T-helper 1 cell (primary cell): ENCODE results near the gene MECP2.

ENCODE experiments used
- DNase-seq, 5 donors: peaks; one replicate each; pipeline ENCODE4 v3.0.0-alpha.2; 2012 to 2020

MECP2 gene

GRCh38 chrX:154030715-154031305 is 66.7 kb downstream of the MECP2 start:
- no peak for DNase-seq

GRCh38 chrX:154030266-154030665 is 67.3 kb downstream of the MECP2 start:
- DNase-seq: no peak

DNA sequence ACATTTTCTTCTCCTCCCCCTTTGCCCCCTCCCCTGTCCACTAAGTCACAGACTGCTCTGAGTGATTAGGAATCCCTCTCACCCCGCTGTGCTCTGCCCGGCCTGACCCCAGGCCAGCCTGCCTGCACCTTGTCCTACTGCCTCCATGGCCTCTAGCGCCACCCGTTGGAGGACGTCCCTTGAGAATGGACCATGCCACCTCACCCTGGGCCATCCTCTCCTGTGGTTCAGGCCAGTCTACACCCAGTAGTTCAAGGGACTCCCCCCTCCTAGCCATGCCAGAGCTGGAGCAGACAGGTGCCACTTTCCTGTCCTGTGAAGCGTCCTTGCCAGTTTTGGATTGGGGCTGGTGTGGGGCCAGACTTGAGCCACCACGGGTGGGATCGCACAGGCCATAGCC is 68.1 kb downstream of the MECP2 start:
- DNase-seq: no peak

DNA sequence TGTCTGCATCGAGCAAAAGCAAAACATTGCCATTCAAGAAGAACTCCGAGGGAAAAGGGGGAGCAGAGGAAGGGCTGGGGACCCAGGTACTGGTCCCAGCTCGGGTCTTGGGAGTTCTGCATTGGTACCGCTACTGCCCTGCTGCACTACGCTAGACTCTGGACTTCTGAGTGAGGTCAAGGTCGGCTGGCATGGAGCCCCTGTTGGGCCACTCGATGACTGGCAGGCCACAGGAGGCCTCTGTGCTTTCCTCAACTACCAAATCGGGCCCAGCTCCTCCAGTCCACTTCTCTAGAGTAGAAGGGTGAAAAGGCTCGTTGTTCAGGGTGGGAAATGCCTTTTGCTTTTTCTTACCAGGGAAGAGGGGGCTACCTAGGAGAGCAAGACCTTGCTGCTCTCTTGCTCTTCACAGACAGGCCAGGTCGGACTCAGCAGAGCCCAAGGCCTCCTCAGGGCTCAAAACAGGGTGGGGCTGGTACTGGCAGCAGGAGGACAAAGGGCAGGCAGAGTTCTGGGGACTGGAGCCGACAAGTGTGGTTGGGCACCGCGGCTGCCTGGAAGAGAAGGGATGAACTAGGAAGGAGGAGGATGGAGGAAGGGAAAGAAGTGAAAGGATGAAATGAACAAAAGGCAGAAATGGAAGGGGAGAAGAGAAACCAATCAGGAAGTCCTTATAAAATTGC is 68.9 kb downstream of the MECP2 start:
- no peak for DNase-seq

DNA sequence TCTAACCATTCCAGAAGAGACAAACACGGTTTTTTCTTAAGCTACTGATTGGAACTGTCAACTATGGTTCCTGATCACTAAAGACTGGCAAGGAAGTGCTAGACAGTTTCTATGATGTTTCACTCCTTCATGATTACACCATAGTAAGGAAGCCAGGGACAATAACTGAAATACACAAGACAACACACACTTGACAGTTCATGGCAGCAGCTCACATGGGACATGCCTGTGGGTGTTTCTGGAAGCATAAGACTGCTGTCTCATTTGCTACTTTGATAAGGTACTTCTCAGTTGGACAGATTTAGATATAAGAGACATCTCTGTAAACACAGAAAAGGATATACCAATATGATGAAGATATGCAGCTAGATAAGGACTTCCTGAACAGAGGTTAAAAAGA is 69.5 kb downstream of the MECP2 start:
- no peak for DNase-seq

GRCh38 chrX:154027022-154027402 is 70.5 kb downstream of the MECP2 start:
- DNase-seq: no peak

DNA sequence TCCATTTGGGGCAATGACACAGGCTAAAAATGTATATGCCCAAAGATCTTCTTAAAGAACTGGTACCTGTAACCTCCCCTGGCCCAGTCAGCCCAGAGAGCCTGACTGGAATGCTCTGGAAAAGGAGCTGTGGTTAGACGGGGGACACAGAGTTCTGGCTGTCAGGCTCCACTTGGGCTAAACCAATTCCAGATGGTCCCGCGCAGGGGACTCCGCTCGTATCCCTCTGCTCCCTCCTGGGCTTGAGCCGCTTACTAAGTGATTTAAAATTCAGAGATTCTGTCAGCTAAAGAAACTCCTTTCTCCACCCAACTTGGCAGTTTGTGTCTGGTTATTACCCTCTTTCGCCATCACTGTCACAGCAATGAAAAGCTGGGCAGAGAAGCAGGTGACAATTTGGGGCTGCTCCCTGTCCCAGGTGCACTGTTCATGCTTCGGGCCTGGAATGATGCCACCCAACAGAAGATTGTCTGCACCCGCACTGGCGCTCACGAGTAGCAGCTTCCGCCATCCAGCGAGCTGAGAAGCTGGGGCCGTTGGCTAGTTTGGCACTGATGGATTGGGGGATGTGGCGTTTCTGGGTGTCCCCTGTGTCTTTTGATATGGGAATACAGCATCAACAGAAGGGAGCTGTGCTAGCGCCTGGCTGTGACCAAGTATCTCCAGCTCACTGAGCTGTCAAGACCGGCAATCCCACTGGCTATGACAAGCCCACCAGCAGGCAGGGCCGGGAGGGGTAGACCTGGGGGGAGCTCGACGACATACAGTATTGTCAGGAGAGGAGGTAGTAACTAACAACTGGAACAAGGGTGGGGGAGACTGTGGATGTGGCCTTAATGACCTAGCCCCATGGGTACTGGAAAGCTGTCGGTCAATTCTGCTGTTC is 71.1 kb downstream of the MECP2 start:
- no peak for DNase-seq

DNA sequence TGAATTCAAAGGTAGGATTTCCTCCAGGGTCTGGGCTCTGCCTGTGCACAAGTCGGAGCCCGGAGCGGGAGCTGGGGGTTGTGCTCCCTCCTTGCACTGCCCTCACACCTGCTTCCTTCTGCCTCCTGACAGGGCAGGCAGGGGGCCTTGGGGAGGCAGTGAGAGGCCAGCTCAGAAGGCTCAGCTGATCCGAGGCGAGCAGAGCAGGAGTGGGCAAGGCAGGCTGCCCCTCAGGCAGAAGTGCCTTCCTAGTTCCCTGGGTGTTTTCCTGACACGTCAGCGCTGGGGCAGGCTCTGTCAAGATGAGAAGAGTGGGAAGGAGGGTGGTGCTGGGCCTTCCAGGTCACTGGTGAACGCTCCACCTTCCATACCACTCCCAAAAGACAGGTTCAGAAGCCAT is 72.3 kb downstream of the MECP2 start:
- DNase-seq: no peak

DNA sequence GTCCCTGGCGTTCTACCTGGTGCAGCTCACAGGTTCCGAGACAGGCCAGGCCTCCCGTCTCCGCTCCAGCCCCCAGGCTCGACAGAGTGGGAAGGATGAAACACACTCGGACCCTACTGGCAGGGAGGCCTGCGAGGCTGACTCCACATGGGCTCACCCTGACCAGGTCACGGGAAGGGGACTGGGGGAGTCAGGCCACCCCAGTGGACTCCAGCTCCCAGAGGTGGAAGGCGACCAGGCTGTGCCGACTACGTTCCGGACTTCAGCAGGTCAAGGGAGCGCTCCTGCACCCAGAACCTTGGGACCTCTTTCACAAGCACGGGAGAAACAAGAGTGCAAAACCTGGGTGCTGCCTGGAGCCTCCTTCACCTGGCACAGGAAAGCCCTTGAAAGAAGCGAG is 73.2 kb downstream of the MECP2 start:
- no peak for DNase-seq

DNA sequence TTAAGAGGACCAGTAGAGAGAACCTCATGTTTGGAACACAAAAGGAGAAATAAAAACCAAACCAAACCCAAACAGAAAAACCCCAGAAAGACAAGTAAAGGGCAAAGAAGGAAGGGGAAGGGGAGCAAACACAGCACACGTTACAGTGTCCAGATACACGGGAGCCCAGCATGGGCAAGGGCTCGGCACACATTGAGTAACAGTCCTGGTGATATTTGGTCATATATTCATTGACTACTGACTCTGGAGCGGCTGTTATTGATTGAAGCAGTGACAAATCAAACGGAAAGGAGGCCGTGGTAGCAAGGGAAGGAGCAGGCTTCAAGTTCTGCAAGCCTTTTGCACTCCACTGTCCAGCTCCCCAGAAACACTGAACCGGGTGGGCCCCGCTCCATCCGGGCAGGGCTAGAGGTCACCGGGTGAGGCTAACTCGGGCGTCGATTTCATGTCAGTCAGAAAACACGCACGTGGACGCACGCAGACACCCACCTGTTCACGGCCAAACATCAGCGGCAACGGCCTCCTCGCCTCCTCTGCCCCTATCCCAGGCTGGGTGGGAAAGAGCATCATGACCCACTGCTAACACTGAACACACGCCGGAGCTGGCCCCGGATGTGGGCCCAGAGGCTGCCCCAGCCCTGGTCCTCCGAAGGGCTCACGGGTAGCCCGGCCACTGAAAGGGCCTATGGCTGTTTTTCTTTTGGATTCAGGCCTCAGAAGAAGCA is 74.1 kb downstream of the MECP2 start:
- DNase-seq: no peak

GRCh38 chrX:154022108-154022507 is 75.4 kb downstream of the MECP2 start:
- no peak for DNase-seq

GRCh38 chrX:154021131-154021611 is 76.3 kb downstream of the MECP2 start:
- no peak for DNase-seq

DNA sequence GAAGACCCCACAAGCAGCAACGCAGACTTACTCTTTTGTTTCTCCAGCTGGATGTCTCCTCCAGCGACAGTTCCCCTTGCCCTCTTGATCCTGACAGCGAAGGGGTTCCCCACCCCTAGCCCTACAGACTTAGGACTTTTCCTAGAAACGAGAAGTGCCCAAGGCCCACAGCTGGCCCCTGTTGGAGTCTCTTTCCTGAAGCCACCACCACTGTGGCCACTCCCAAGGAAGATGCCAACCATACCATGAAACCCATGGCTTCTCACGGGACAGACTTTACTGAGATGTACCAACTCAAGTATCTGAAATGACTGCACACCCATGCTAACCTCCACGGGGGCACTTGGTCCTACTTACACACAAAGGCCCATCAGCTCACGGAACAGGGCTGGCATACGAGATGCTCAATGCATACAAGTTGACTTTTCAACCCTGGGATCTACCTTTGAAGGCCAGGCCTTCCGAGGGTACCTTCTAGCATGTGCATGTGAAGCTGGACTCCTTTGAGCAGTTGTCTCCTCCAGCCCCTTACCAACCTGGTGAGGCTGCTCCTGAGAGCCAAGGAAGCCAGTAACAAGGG is 76.9 kb downstream of the MECP2 start:
- DNase-seq: peak in 1 of 5 donors; percentile 18

DNA sequence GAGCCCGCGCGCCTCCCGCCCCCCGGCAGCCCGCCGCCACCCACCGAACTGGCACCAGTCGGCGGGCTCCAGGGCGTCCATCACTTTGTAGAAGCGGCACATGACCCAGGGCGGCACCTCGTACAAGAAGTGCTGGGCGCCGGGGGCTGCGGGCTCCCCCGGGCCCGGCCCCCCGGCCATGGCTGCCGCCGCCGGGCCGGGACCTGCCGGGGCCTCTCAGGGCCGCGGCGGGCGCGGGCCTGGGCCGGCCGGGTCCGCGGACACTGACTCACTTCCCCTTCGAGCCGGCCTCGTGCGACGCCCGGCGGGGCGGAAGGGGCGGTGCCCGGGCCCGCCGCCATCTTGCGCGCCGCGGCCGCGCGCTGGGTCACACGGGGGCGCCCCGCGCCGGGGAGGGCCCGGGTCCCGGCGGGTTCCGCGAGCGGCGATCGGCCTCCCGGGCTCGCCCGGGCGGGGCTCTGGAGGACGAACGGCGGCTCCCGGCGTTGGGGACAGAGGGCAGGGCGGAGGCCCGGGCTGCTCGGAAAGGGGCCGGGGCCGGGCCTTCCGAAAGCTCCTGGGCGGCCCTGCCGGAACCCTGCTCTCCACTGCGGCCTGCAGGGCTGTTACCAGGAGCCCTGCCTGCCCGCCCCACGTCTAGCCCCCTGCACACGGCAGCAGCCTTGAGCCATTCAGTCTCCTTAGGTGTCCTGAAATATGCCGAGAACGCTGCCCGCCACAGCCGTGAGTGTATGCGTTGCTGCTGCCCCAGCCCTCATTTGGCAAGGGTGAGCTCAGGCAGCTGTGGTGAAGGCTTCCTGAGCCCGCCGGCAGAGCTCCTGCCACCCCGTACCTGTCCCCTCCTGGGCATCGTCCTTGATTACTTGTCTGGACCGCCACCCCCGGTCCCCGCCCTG is 77.6 kb downstream of the MECP2 start, which contains the start of gene IRAK1:
IRAK1 (minus strand) TSS at position 270 of the 896 bp plus-strand sequence; CDS start at position 180, 90 bp downstream.
- DNase-seq: peak in 4 of 5 donors; percentile 30 to 56 (median 38)

- DNase-seq: peak in 2 of 5 donors; percentile 12 to 28
Measured at GRCh38 chrX:154019061-154019621, 78.4 kb downstream of the MECP2 start.

DNA sequence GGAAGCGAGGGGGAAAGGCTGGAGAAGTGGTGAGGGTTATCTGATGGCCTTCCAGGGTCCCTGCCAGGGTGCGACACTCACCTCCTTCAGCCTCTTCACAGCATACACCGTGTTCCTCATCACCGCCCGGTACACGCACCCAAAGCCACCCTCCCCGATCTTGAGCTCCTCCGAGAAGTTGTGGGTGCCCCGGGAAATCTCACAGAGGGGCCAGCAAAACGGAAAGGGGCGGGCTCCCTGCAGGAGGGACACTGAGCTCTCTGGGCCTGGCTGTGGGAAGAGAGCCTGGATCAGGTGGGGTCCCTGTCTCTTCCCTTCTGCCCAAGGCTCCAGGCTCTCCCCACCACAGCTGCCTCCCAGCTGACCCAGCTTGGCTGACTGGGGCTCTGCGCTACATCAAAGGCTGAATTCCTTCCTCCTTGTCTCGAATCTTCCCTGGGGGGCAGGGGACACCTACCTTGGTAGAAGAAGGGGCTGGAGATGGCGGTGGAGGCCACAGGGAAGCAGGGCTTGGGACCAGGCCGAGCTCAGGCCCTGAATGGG is 78.9 kb downstream of the MECP2 start:
- no peak for DNase-seq

GRCh38 chrX:154017766-154018517 is 79.6 kb downstream of the MECP2 start:
- DNase-seq: no peak

- DNase-seq: no peak
Measured at GRCh38 chrX:154016366-154017076, 81.0 kb downstream of the MECP2 start.

GRCh38 chrX:154015581-154016264 is 81.8 kb downstream of the MECP2 start:
- no peak for DNase-seq
